NCI-H2196 treated with DMSO at 0.1 percent for 48 hours (cell line): Measurements from ENCODE around the gene ABHD2.
A peak's percentile ranks its signal among the peaks of the same experiment; 100 is the strongest.

ENCODE experiments used
- DNase-seq: peaks from one replicate; lab custom pipeline; 2025; ENCODE audit not compliant: unreplicated experiment; lab: John Stamatoyannopoulos, UW

The ABHD2 gene

GRCh38 chr15:89187301-89187985 lies 99.2 kb downstream of the ABHD2 start:
- no peak for DNase-seq

GRCh38 chr15:89187986-89188514 lies 99.8 kb downstream of the ABHD2 start:
- DNase-seq, result no peak

- DNase-seq, result no peak
Measured at GRCh38 chr15:89192136-89192535, 103.9 kb downstream of the ABHD2 start.

- no peak for DNase-seq
Measured at GRCh38 chr15:89192766-89193165, 104.5 kb downstream of the ABHD2 start.

GRCh38 chr15:89194608-89195007 lies 106.4 kb downstream of the ABHD2 start:
- no peak for DNase-seq

- no peak for DNase-seq
Measured at GRCh38 chr15:89195836-89196235, 107.6 kb downstream of the ABHD2 start.

GRCh38 chr15:89196241-89196640 lies 108.0 kb downstream of the ABHD2 start:
- DNase-seq, result no peak

- no peak for DNase-seq
Measured at GRCh38 chr15:89196994-89197393, 108.7 kb downstream of the ABHD2 start.

- DNase-seq, result no peak
Measured at GRCh38 chr15:89197503-89197971, 109.3 kb downstream of the ABHD2 start.

GRCh38 chr15:89198196-89198595 lies 109.9 kb downstream of the ABHD2 start:
- no peak for DNase-seq

GRCh38 chr15:89198934-89199333 lies 110.7 kb downstream of the ABHD2 start:
- DNase-seq, result no peak

GRCh38 chr15:89199746-89200145 lies 111.5 kb downstream of the ABHD2 start:
- DNase-seq, result no peak

- no peak for DNase-seq
Measured at GRCh38 chr15:89200182-89200581, 111.9 kb downstream of the ABHD2 start.

- DNase-seq, result no peak
Measured at GRCh38 chr15:89201465-89202005, 113.3 kb downstream of the ABHD2 start.

- DNase-seq, result no peak
Measured at GRCh38 chr15:89203705-89204273, 115.5 kb downstream of the ABHD2 start.

GRCh38 chr15:89205991-89206585 lies 117.8 kb downstream of the ABHD2 start:
- no peak for DNase-seq

GRCh38 chr15:89206908-89207331 lies 118.7 kb downstream of the ABHD2 start:
- peak; percentile 20 for DNase-seq

GRCh38 chr15:89208256-89208655 lies 120.0 kb downstream of the ABHD2 start:
- no peak for DNase-seq

GRCh38 chr15:89209057-89209456 lies 120.8 kb downstream of the ABHD2 start:
- no peak for DNase-seq

- no peak for DNase-seq
Measured at GRCh38 chr15:89211678-89212170, 123.5 kb downstream of the ABHD2 start.

GRCh38 chr15:89215627-89216026 lies 127.4 kb downstream of the ABHD2 start:
- no peak for DNase-seq

- no peak for DNase-seq
Measured at GRCh38 chr15:89217031-89217430, 128.8 kb downstream of the ABHD2 start.
